HuH-7 (cell line): ENCODE data around the gene APCDD1L.
"Not testable (repeated sequence)": the region's sequence is repeated elsewhere in the genome, so short reads cannot be mapped to it uniquely, and the experiment has no call there.

Experiments
- DNase-seq: peaks from one replicate; pipeline ENCODE4 v3.0.0; 2011; ENCODE audit warnings: low spot score

APCDD1L gene

GRCh38 chr20:58440021-58440767 is 75.0 kb downstream of the APCDD1L start:
- no peak for DNase-seq

DNA sequence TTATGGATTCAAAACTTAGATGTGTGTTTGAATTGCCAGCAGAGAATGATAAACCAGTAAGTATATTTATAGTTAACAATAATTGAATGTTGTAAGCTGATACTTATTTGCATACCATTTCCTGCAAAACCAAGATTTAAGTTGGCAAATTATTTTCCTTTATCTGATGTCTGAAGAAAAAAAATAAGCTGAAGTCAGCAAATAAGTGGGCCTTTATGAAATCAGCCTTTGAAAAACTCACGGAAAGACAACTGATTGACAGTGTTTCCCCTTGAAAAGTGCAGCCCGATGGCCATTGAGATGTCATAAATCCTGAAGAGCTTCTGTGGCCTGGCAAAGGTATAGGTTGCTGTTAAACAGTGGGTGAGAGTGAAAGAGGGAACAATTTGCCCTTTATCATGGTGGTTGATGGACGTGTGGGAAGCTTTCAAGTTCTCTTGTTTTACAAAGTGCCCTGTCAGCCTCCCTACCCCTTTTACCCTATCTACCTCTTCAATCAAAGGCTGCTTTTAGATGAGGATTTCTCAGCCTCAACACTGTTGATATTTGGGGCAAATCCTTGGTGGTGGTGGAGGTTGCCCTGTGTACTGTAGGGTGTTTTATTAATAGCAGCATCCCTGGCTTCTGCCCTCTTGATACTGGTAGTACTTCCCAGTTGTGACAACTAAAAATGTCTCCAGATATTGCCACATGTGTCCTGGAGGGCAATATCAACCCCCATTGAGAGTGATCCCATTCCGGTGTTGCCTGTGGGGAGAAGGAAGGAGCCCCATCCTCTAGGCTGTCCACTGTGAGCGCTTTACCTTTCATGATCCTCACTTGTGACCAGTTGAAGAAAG is 76.0 kb downstream of the APCDD1L start:
- no peak for DNase-seq

DNA sequence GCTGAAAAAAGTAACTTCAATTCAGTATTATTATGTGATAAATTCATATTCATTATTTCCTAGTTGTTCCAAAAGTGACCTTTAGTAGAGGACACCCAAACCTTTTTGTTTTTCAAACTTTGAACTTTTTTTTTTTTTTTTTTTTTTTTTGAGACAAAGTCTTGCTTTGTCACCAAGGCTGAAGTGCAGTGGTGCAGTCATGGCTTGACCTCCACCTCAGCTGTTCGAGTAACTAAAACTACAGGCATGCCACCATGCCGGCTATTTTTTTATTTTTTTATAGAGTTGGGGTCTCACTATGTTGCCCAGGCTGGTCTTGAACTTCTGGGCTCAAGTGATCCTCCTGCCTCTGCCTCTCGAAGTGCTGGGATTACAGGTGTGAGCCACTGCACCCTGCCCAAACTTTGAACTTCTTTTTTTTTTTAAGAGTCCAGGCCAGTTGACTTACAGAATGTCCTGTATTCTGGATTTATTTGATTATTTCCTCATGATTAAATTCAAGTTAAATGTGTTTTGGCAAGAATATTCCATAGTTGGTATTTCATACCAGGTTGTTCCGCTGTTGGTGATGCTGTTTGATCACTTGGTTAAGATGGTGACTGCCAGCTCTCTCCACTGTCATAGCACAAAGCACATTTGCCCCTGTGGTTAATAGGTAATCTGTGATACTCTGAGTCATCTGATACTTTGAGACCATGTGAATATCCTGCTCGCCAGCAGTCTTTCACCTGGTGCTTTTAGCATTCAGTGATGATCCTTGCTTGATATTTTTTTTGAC is 78.1 kb downstream of the APCDD1L start:
- no peak for DNase-seq

DNA sequence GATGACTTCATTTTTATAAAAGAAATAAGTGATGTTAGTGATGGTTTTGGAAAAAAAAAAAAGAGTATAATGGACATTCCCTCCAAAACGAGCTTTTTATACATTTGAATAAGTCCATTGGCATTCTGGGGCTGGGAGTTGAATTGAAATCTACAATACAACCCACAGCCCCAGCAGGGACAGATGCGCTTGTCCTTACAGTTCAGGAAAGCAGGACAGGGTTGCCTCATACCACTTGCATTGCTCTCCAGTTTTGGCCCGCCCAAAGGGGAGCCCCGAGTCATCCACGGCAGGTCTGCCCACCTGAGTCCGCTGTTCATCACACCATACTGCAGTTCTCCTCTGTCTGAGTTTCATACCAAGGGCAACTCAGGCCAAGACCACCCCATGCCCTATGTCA is 80.0 kb downstream of the APCDD1L start:
- no peak for DNase-seq

DNA sequence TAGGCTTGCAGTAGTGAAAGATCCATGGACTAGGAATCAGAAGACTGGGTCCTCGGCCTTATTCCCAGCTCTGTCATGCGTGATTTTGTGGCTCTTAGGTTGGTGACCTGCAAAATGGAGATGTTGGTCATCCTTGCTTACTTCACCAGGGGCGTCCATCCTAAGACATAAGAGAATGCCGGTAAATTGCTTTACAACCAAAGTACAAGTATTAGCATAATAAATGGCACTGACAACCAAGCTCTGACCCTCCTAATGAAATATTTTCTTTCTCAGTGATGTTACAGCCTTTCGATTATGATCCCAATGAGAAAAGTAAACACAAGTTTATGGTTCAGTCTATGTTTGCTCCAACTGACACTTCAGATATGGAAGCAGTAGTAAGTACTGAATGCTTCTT is 80.9 kb downstream of the APCDD1L start:
- DNase-seq, result no peak

- no peak for DNase-seq
Observed at GRCh38 chr20:58433759-58434158, 81.4 kb downstream of the APCDD1L start.

DNA sequence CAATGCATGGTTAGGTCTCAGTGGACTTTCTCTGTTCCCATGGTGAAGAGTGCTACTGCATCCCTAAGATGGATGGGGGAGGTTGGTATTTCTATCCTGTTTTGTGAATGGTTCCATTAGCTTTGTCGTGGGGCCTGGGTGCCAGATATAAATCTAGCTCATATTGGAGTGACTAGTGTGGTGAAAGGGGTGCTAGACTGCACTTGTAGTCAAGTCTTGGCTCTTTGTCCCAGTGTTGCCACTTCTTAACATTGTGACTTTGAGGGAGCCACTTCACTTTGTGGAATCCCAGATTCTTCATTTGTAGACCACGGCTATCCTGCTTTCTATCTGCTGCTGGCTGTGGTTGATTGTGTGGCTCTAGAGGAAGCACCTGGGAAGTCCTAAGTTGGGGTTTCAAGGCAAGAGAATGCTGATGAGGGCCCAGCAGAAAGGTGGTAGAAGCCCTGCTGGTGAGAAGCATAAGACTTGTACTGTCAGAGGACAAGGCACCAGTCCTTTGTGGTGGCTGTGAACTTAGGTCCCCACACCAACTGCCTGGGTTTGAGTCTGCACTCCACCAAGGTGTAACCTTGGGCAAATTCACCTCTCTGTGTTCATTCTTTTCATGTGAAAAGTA is 82.1 kb downstream of the APCDD1L start:
- no peak for DNase-seq

DNA sequence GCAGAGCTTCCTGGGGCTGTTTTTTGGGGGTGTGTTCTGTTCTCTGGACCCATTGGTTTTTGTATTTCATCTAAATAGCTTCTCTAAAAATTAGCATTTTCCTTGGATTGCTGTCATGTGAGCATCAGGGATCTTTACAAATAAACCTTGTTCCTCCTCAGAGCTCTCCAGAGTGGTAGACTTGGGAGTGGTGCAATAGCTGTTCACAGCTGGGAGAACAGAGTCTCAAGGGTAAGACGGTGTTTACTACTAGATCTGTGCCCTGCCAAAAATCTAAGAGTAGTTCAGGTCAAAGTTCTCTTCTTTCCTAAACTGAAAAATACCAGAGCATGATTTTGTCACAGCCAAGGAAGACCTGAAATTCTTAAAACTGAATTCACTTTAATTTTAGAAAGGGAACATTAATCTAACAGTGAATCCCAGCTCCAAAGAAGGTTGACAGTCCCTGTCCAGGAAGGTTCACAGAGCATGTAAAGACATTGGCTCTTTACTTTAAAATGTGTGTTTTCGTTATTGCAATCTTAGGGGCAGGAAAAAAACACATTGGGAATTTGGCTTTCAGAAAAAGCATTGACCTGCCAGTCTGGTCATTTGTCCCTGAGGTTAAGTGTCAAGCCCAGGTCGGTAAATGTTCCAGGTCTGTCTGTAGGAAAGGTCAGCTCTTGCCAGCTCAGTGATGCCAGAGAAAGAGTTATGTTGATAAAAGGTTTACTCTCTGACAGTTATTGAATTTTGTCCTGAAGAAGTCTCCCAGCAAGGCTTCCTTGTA is 82.8 kb downstream of the APCDD1L start:
- DNase-seq, result no peak

GRCh38 chr20:58431134-58431533 is 84.1 kb downstream of the APCDD1L start:
- no peak for DNase-seq

DNA sequence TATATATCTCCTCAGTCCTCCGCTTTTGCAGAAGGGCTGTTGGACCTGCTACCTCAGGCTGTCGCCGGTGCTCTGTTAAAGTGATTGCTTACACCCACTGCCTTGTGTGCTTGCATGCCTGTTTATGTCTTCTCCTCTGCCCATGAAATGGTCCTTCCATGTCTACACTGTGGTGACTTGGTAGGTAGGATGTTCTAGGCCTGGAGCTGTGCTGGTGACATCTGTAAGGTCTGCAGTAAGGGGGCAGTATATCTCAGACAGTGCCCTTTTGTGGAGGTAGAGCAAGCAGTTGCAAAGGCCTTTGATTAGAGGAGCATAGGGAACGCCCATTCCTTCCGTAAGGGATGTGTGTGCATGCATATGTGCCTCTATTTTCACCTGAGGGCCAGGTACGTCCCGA is 85.9 kb downstream of the APCDD1L start:
- no peak for DNase-seq

DNA sequence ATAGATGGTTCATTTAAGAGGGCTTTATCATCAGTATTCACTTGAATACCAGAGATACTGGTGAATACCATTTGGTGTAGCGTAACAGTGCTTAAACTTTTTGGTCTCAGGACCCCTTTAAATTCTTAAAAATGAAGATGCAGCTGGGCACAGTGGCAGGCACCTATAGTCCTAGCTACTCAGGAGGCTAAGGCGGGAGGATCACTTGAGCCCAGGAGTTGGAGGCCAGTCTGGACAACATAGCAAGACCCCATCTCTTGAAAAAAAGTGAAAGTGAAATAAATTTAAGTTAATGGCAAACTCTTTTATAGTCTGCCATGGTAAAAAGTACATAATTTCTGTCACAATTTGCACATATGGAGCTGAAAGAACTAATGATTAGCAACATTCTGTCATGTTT is 86.8 kb downstream of the APCDD1L start:
- DNase-seq, result no peak

- not testable (repeated sequence) for DNase-seq
Observed at GRCh38 chr20:58427571-58427970, 87.6 kb downstream of the APCDD1L start.

- DNase-seq, result no peak
Observed at GRCh38 chr20:58424218-58424969, 90.8 kb downstream of the APCDD1L start.

GRCh38 chr20:58421497-58421850 is 93.7 kb downstream of the APCDD1L start:
- no peak for DNase-seq

DNA sequence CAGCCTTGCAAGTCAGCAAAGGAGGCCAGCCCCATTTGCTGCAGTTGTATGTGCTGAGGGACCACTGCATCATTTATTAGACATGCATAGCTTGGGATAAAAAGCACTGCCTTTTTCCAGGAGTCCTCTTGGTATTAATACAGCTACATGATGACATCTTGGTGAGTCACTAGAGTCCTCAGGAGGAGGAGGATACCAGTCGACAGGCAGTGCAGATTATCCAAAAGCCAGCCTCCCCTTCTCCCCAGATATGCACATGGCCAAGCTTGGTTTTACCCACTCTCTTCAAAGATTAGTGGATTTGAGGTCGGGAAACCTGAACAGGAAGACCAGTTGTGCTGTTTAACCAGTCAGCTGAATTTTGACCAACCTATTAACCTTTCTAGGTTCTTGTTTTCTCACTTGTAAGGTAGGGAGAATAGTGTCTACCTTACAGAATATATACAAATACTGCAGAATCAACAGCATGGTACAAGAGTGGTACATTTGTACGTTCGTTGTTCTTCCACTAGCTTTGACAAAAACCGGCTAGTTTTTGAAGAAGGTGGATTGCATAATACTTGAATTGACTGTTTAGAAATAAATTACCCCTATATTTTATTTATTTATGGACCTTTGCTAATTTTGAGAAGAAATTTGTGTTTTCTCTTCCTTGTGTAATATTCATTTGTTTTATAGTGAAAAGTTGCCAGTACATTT is 94.3 kb downstream of the APCDD1L start:
- no peak for DNase-seq

GRCh38 chr20:58418949-58419748 is 96.0 kb downstream of the APCDD1L start:
- DNase-seq, result no peak

- no peak for DNase-seq
Observed at GRCh38 chr20:58417438-58417837, 97.8 kb downstream of the APCDD1L start.

DNA sequence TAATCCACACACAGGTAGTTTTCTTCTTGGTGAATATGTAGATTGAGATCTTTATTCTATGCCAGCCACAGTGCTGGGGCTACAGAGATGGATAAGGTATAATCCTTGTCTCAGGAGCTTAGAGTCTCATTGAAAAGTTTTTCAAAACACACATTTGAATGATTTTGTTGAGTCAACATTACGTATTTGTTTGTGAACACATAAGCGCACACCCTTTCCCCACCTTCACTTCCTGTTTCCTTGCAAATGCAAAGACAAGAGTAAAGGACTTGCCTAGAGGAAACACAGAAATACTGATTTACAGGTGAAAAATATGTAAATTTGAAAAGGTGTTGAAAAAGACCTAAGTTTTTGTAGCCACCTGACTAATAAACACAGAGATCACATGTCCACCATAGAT is 98.4 kb downstream of the APCDD1L start:
- DNase-seq, result no peak

DNA sequence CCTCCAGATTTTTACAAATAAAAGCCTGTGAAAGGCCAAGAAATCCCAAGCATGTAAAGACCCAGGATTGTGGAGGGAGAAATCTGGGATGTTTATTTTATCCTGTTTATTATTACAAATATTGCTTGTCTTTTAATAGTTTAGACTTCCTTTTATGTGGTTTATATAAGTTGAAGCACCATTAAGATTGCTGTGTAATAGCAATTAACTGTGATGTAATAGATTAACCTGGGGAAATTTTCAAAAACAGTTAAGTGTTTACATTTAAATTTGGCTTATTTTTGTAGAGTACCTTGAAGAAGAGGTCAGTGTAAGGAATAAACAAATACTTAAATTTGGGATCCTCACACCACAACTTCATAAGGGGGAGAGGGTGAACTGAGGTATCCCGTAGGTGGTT is 99.1 kb downstream of the APCDD1L start:
- no peak for DNase-seq
